ENCODE measurements around the gene ZNF117. TPM values are rescaled to one million over a fixed set of nuclear protein-coding genes. Genes with fewer than 3 reads are reported as not detected.
"Not testable (repeated sequence)": the region's sequence is repeated elsewhere in the genome, so short reads cannot be mapped to it uniquely, and the experiment has no call there.

ZNF117 gene
- polyA plus RNA-seq, 2 donors, result 4.6 to 13.9 TPM

DNA sequence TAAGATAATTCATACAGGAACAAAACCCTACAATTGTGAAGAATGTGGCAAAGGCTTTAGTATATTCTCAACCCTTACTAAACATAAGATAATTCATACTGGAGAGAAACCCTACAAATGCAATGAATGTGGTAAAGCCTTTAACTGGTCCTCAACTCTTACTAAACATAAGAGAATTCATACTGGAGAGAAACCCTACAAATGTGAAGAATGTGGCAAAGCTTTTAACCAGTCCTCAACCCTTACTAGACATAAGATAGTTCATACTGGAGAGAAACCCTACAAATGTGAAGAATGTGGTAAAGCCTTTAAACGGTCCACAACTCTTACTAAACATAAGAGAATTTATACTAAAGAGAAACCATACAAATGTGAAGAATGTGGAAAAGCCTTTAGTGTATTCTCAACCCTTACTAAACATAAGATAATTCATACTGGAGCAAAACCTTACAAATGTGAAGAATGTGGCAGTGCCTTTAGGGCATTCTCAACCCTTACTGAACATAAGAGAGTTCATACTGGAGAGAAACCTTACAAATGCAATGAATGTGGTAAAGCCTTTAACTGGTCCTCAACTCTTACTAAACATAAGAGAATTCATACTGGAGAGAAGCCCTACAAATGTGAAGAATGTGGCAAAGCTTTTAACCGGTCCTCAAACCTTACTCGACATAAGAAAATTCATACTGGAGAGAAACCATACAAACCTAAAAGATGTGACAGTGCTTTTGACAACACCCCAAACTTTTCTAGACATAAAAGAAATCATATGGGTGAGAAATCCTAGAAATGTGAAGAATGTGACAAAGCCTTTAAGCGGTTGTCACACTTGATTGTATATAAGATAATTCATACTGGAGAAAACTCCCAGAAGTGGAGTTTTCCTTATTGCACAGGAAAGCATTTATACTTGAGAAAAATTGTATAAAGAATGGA lies 62.3 kb downstream of the ZNF117 start:
- H3K27me3 ChIP-seq (ENCODE audit: control insufficient read depth in 1 of 2, insufficient read depth in 2 of 2, low read length in 2 of 2); H3K9me3 ChIP-seq (ENCODE audit: control insufficient read depth in 2 of 2, insufficient read depth in 1 of 2, low read depth in 1 of 2, low read length in 1 of 2); H3K4me3 ChIP-seq (ENCODE audit: low read depth in 1 of 2, low read length in 2 of 2); H3K36me3 ChIP-seq (ENCODE audit: control insufficient read depth in 2 of 2, insufficient read depth in 2 of 2, low read length in 1 of 2); H3K27ac ChIP-seq (ENCODE audit: low read depth in 2 of 2, low read length in 1 of 2); H3K4me1 ChIP-seq (ENCODE audit: control insufficient read depth in 2 of 2, insufficient read depth in 2 of 2, low read length in 1 of 2): not testable (repeated sequence)
- 98 to 99% methylated on average over 4 of the region's 4 CpGs for WGBS, 2 donors

Other genes starting within 250 kb of the ZNF117 start
- 1 to 10 TPM; 3.2 to 6.9 TPM for gene ZNF138, start 196.6 kb downstream of the ZNF117 start, polyA plus RNA-seq
- 10 to 100 TPM in 1 of 2 donors, 1 to 10 TPM in 1; 5.8 to 24.5 TPM for gene ZNF273, start 87.8 kb downstream of the ZNF117 start, polyA plus RNA-seq
- gene ERV3-1, start 15.7 kb upstream of the ZNF117 start, polyA plus RNA-seq, result 10 to 100 TPM in 1 of 2 donors, 1 to 10 TPM in 1; 7.3 to 10.9 TPM